ENCODE measurements around the gene FOXD3.

FOXD3 gene

DNA sequence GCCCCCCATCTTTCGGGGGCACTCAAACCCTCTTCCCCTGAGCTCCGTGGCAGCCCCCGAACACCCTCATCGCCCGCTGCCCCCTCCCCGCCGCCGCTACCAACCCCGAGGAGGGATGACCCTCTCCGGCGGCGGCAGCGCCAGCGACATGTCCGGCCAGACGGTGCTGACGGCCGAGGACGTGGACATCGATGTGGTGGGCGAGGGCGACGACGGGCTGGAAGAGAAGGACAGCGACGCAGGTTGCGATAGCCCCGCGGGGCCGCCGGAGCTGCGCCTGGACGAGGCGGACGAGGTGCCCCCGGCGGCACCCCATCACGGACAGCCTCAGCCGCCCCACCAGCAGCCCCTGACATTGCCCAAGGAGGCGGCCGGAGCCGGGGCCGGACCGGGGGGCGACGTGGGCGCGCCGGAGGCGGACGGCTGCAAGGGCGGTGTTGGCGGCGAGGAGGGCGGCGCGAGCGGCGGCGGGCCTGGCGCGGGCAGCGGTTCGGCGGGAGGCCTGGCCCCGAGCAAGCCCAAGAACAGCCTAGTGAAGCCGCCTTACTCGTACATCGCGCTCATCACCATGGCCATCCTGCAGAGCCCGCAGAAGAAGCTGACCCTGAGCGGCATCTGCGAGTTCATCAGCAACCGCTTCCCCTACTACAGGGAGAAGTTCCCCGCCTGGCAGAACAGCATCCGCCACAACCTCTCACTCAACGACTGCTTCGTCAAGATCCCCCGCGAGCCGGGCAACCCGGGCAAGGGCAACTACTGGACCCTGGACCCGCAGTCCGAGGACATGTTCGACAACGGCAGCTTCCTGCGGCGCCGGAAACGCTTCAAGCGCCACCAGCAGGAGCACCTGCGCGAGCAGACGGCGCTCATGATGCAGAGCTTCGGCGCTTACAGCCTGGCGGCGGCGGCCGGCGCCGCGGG is 837 bp downstream of the FOXD3 start:
- TF ChIP-seq, protein P1, sequence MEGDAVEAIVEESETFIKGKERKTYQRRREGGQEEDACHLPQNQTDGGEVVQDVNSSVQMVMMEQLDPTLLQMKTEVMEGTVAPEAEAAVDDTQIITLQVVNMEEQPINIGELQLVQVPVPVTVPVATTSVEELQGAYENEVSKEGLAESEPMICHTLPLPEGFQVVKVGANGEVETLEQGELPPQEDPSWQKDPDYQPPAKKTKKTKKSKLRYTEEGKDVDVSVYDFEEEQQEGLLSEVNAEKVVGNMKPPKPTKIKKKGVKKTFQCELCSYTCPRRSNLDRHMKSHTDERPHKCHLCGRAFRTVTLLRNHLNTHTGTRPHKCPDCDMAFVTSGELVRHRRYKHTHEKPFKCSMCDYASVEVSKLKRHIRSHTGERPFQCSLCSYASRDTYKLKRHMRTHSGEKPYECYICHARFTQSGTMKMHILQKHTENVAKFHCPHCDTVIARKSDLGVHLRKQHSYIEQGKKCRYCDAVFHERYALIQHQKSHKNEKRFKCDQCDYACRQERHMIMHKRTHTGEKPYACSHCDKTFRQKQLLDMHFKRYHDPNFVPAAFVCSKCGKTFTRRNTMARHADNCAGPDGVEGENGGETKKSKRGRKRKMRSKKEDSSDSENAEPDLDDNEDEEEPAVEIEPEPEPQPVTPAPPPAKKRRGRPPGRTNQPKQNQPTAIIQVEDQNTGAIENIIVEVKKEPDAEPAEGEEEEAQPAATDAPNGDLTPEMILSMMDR (IDR thresholded peaks at IDR 0.05; ENCODE audit: low read depth, low read length): no peak
- H3K4me1 ChIP-seq: no peaks in the 10 kb centered on the region
- peak; percentile 18 for DNase-seq
- peaks cover 100% of the 10 kb centered on the region for H3K27me3 ChIP-seq
- H3K9me3 ChIP-seq: no peaks in the 10 kb centered on the region
- no peaks in the 10 kb centered on the region for H3K36me3 ChIP-seq
- peak overlapping the region; percentile 45 for H3K4me3 ChIP-seq (ENCODE audit: low read depth, low read length)

DNA sequence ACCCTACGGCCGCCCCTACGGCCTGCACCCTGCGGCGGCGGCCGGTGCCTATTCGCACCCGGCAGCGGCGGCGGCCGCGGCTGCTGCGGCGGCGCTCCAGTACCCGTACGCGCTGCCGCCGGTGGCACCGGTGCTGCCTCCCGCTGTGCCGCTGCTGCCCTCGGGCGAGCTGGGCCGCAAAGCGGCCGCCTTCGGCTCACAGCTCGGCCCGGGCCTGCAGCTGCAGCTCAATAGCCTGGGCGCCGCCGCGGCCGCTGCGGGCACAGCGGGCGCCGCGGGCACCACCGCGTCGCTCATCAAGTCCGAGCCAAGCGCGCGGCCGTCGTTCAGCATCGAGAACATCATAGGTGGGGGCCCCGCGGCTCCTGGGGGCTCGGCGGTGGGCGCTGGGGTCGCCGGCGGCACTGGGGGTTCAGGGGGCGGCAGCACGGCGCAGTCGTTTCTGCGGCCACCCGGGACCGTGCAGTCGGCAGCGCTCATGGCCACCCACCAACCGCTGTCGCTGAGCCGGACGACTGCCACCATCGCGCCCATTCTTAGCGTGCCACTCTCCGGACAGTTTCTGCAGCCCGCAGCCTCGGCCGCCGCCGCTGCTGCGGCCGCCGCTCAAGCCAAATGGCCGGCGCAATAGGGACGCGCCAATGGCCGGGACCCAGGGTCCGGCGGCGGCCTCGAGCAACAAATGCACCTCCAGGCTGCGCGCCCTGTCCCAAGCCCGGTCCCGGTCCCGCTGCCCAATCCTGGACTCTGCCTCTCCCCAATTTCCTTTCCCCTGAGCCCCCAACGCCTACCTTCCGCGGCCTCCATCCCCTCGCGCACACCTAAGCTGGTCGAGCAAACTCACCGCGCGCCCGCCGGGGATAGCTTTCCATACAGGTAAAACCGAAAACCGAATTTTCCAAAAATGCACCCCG is 1.8 kb downstream of the FOXD3 start:
- TF ChIP-seq, protein P1 (IDR thresholded peaks at IDR 0.05; ENCODE audit: low read depth, low read length): no peak
- Histone ChIP-seq H3K36me3 (no peaks in the 10 kb centered on the region), H3K9me3 (no peaks in the 10 kb centered on the region), H3K4me1 (no peaks in the 10 kb centered on the region), H3K4me3 (ENCODE audit: low read depth, low read length) (peak overlapping the region; percentile 33), H3K27me3 (peaks cover 99% of the 10 kb centered on the region)
- no peak for DNase-seq

DNA sequence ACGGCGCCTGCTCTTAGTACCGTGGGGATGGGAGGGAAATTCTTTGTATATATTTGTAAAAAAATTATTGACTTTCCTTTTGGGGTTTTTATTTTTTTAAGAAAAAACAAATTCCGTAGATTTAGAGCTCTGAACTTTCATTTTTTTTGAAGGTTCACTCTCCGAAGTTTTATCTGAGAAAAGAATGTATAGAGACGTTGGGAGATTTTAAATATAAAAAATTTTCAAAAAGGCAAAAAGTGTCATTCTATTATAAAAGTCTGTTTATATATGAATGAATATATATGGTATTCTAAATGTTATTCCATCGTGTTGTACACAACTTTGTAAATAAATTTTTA is 2.4 kb downstream of the FOXD3 start:
- H3K4me1 ChIP-seq: no peaks in the 10 kb centered on the region
- H3K27me3 ChIP-seq: peaks cover 99% of the 10 kb centered on the region
- no peaks in the 10 kb centered on the region for H3K36me3 ChIP-seq
- H3K9me3 ChIP-seq: no peaks in the 10 kb centered on the region
- TF ChIP-seq, protein P1 (IDR thresholded peaks at IDR 0.05; ENCODE audit: low read depth, low read length): no peak
- H3K4me3 ChIP-seq (ENCODE audit: low read depth, low read length): no peak overlapping the region
- no peak for DNase-seq

DNA sequence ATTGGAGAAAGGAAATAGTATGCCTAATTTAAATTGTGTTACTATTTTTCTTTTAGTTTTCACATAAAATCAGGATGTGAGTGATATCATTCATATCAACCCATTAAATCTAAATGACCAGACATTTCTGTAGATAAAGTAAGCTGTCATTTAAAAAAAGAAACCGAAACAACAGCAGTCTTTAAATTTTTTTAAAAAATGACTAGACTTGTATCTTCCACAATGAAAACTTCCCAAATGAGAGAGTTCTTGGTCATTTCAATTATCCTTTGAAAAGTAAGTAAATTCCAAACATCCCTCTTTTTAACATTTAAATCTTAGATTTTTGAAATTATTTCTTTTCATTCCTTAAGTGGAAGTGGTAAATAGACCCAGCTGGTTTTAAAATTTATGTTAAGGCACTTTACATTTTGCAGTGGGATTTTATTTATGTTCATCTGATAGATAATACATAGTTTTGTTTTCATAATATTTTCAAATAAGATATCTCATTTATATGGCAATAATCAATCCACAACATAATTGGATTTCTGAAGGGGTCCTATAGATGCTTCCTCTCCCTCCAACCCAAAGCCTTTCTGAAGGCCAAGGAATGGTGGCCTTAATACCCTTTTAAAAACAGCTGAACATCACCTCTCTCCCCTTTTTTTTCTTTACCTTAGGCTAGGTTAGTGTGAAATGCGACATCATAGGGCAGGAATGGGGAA is 3.1 kb downstream of the FOXD3 start:
- no peak for DNase-seq
- Histone ChIP-seq H3K27me3 (peaks cover 99% of the 10 kb centered on the region), H3K9me3 (no peaks in the 10 kb centered on the region), H3K4me3 (ENCODE audit: low read depth, low read length) (no peak overlapping the region), H3K4me1 (no peaks in the 10 kb centered on the region), H3K36me3 (no peaks in the 10 kb centered on the region)
- TF ChIP-seq, protein P1 (IDR thresholded peaks at IDR 0.05; ENCODE audit: low read depth, low read length): no peak

DNA sequence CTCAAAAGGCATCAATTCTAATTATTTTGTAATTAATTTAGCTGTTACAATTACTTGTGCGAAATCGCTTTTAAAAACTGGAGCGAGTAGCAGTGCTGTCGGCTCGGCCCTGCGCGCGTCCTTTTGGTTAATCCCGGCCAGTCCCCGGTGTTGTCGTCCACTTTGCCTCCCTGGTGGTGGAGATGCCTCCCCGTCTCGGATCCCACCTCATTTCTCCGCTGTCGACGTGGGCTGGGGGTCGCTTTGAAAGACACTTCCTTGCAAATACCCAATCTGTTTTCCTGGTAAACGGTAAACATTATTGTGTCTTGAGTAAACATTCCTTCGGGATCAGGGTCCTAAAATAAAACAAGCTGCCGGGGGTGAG is 3.7 kb downstream of the FOXD3 start:
- TF ChIP-seq, protein P1 (IDR thresholded peaks at IDR 0.05; ENCODE audit: low read depth, low read length): no peak
- Histone ChIP-seq H3K27me3 (peaks cover 99% of the 10 kb centered on the region), H3K4me3 (ENCODE audit: low read depth, low read length) (no peak overlapping the region), H3K9me3 (no peaks in the 10 kb centered on the region), H3K4me1 (no peaks in the 10 kb centered on the region), H3K36me3 (no peaks in the 10 kb centered on the region)
- no peak for DNase-seq
